SK-N-SH treated with all-trans-retinoic acid at 6 μM for 48 hours (cell line): ENCODE measurements around the gene TBC1D2.

Experiments used
- ATAC-seq: fragments of 200-7000 bp; cut with Tn5 transposase; 3 replicates; pipeline ENCODE4 v1.9.1; 2020; ENCODE audit warnings: mild to moderate bottlenecking, moderate library complexity
- ARNTL ChIP-seq: fragments of 450-650 bp; formaldehyde crosslinking; IDR thresholded peaks from 2 replicates; pipeline ENCODE4 v1.5.0; 2020; ENCODE audit warnings: low read depth, mild to moderate bottlenecking, moderate library complexity, borderline replicate concordance
- BACH2 ChIP-seq: fragments of 250-450 bp; sonication (Bioruptor Pico); IDR thresholded peaks from 2 replicates; pipeline ENCODE4 v1.9.0; 2021; ENCODE audit warnings: mild to moderate bottlenecking, borderline replicate concordance
- CSDC2 ChIP-seq: fragments of 250-450 bp; sonication (Bioruptor Pico); IDR thresholded peaks from 2 replicates; pipeline ENCODE4 v1.5.0; 2020; ENCODE audit warnings: mild to moderate bottlenecking, moderate library complexity
- ESRRG ChIP-seq: fragments of 250-450 bp; sonication (Bioruptor Pico); IDR thresholded peaks from 2 replicates; pipeline ENCODE4 v1.6.1; 2021; ENCODE audit warnings: mild to moderate bottlenecking
- GLIS3 ChIP-seq: fragments of 250-450 bp; sonication (Bioruptor Pico); IDR thresholded peaks from 2 replicates; pipeline ENCODE4 v1.5.0; 2020; ENCODE audit warnings: mild to moderate bottlenecking, moderate library complexity
- OSR1 ChIP-seq: fragments of 250-450 bp; sonication (Bioruptor Pico); IDR thresholded peaks from 2 replicates; pipeline ENCODE4 v1.8.0; 2022; ENCODE audit warnings: moderate library complexity, mild to moderate bottlenecking, inconsistent platforms
- PATZ1 ChIP-seq: fragments of 250-450 bp; sonication (Bioruptor Pico); IDR thresholded peaks from 2 replicates; pipeline ENCODE4 v1.8.0; 2020; ENCODE audit warnings: mild to moderate bottlenecking, moderate library complexity, borderline replicate concordance
- PPARA ChIP-seq: fragments of 250-450 bp; sonication (Bioruptor Pico); IDR thresholded peaks from 2 replicates; pipeline ENCODE4 v1.5.0; 2020; ENCODE audit warnings: mild to moderate bottlenecking, borderline replicate concordance
- RARB ChIP-seq: fragments of 250-450 bp; sonication (Bioruptor Pico); IDR thresholded peaks from 2 replicates; pipeline ENCODE4 v1.8.0; 2021; ENCODE audit warnings: mild to moderate bottlenecking, moderate library complexity
- SNAI2 ChIP-seq: fragments of 250-450 bp; sonication (Bioruptor Pico); IDR thresholded peaks from 2 replicates; pipeline ENCODE4 v1.5.0; 2020; ENCODE audit warnings: mild to moderate bottlenecking, moderate library complexity
- TCF4 ChIP-seq: fragments of 250-450 bp; sonication (Bioruptor Pico); IDR thresholded peaks from 2 replicates; pipeline ENCODE4 v1.8.0; 2021; ENCODE audit warnings: mild to moderate bottlenecking, moderate library complexity, borderline replicate concordance
- ZC3H10 ChIP-seq: fragments of 250-450 bp; sonication (Bioruptor Pico); IDR thresholded peaks from 2 replicates; pipeline ENCODE4 v1.5.1; 2021; ENCODE audit warnings: mild to moderate bottlenecking, moderate library complexity
- ZFP3 ChIP-seq: fragments of 250-450 bp; sonication (Bioruptor Pico); IDR thresholded peaks from 2 replicates; pipeline ENCODE4 v1.5.0; 2020; ENCODE audit warnings: mild to moderate bottlenecking, moderate library complexity
- ZFP30 ChIP-seq: fragments of 450-650 bp; formaldehyde crosslinking; IDR thresholded peaks from 2 replicates; pipeline ENCODE4 v1.5.0; 2022; ENCODE audit warnings: mild to moderate bottlenecking, moderate library complexity
- ZNF565 ChIP-seq: fragments of 450-650 bp; formaldehyde crosslinking; conservative IDR thresholded peaks from 2 replicates; pipeline ENCODE4 v1.5.0; 2020; ENCODE audit warnings: low read depth, mild to moderate bottlenecking, moderate library complexity
- ZNF70 ChIP-seq: fragments of 450-650 bp; formaldehyde crosslinking; IDR thresholded peaks from 2 replicates; pipeline ENCODE4 v1.5.0; 2020; ENCODE audit warnings: mild to moderate bottlenecking, moderate library complexity
- ZNF8 ChIP-seq: fragments of 450-650 bp; formaldehyde crosslinking; IDR thresholded peaks from 2 replicates; pipeline ENCODE4 v1.5.0; 2020; ENCODE audit warnings: mild to moderate bottlenecking, moderate library complexity
- TF ChIP-seq, protein P1 (sequence below): fragments of 250-450 bp; sonication (Bioruptor Pico); IDR thresholded peaks from 2 replicates; pipeline ENCODE4 v1.5.0; 2020; ENCODE audit warnings: mild to moderate bottlenecking, moderate library complexity
- TF ChIP-seq, protein P2 (sequence below): fragments of 250-450 bp; sonication (Bioruptor Pico); IDR thresholded peaks from 2 replicates; pipeline ENCODE4 v1.5.1; 2021; ENCODE audit warnings: mild to moderate bottlenecking, moderate library complexity
- TF ChIP-seq, protein P3 (sequence below): fragments of 250-450 bp; sonication (Bioruptor Pico); IDR thresholded peaks from 2 replicates; pipeline ENCODE4 v1.5.1; 2020; ENCODE audit warnings: low read depth, mild to moderate bottlenecking, moderate library complexity

The TBC1D2 gene

GRCh38 chr9:98182069-98182820, 73.2 kb downstream of the TBC1D2 start (continued):
- TF ChIP-seq, protein P1, sequence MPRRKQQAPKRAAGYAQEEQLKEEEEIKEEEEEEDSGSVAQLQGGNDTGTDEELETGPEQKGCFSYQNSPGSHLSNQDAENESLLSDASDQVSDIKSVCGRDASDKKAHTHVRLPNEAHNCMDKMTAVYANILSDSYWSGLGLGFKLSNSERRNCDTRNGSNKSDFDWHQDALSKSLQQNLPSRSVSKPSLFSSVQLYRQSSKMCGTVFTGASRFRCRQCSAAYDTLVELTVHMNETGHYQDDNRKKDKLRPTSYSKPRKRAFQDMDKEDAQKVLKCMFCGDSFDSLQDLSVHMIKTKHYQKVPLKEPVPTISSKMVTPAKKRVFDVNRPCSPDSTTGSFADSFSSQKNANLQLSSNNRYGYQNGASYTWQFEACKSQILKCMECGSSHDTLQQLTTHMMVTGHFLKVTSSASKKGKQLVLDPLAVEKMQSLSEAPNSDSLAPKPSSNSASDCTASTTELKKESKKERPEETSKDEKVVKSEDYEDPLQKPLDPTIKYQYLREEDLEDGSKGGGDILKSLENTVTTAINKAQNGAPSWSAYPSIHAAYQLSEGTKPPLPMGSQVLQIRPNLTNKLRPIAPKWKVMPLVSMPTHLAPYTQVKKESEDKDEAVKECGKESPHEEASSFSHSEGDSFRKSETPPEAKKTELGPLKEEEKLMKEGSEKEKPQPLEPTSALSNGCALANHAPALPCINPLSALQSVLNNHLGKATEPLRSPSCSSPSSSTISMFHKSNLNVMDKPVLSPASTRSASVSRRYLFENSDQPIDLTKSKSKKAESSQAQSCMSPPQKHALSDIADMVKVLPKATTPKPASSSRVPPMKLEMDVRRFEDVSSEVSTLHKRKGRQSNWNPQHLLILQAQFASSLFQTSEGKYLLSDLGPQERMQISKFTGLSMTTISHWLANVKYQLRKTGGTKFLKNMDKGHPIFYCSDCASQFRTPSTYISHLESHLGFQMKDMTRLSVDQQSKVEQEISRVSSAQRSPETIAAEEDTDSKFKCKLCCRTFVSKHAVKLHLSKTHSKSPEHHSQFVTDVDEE (CRISPR knock-in tag) = no peak

- no peak for ATAC-seq
- no peak for TF ChIP-seq BACH2 (CRISPR knock-in tag)
- TF ChIP-seq, protein P1 (CRISPR knock-in tag) = no peak
- no peak for TF ChIP-seq ZFP3 (CRISPR knock-in tag)
- TF ChIP-seq ZFP30 (CRISPR knock-in tag) = no peak
- TF ChIP-seq GLIS3 (CRISPR knock-in tag) = no peak
- TF ChIP-seq SNAI2 (CRISPR knock-in tag) = no peak
- no peak for TF ChIP-seq TCF4 (CRISPR knock-in tag)
These were observed 73.7 kb downstream of the TBC1D2 start for GRCh38 chr9:98181746-98182068.

- no peak for ATAC-seq
- TF ChIP-seq CSDC2 (CRISPR knock-in tag) (no peak), ZFP30 (CRISPR knock-in tag) (no peak), ZNF70 (CRISPR knock-in tag) (no peak), TCF4 (CRISPR knock-in tag) (no peak), ESRRG (CRISPR knock-in tag) (no peak), GLIS3 (CRISPR knock-in tag) (no peak), PATZ1 (CRISPR knock-in tag) (no peak), ZNF8 (CRISPR knock-in tag) (no peak), BACH2 (CRISPR knock-in tag) (no peak), RARB (no peak), ARNTL (CRISPR knock-in tag) (no peak), PPARA (CRISPR knock-in tag) (no peak), ZC3H10 (CRISPR knock-in tag) (no peak), ZNF565 (CRISPR knock-in tag) (no peak), SNAI2 (CRISPR knock-in tag) (no peak), OSR1 (CRISPR knock-in tag) (no peak)
- TF ChIP-seq, protein P2, sequence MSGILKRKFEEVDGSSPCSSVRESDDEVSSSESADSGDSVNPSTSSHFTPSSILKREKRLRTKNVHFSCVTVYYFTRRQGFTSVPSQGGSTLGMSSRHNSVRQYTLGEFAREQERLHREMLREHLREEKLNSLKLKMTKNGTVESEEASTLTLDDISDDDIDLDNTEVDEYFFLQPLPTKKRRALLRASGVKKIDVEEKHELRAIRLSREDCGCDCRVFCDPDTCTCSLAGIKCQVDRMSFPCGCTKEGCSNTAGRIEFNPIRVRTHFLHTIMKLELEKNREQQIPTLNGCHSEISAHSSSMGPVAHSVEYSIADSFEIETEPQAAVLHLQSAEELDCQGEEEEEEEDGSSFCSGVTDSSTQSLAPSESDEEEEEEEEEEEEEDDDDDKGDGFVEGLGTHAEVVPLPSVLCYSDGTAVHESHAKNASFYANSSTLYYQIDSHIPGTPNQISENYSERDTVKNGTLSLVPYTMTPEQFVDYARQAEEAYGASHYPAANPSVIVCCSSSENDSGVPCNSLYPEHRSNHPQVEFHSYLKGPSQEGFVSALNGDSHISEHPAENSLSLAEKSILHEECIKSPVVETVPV (CRISPR knock-in tag) = no peak
- TF ChIP-seq, protein P3, sequence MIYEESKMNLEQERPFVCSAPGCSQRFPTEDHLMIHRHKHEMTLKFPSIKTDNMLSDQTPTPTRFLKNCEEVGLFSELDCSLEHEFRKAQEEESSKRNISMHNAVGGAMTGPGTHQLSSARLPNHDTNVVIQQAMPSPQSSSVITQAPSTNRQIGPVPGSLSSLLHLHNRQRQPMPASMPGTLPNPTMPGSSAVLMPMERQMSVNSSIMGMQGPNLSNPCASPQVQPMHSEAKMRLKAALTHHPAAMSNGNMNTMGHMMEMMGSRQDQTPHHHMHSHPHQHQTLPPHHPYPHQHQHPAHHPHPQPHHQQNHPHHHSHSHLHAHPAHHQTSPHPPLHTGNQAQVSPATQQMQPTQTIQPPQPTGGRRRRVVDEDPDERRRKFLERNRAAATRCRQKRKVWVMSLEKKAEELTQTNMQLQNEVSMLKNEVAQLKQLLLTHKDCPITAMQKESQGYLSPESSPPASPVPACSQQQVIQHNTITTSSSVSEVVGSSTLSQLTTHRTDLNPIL (CRISPR knock-in tag) = no peak
These were observed 74.5 kb downstream of the TBC1D2 start for GRCh38 chr9:98180996-98181395.
